Lower leg skin (tissue), 4 donors: ENCODE results near the gene TGFB2. TPM values are rescaled to one million over a fixed set of nuclear protein-coding genes. Genes with fewer than 3 reads are reported as not detected.

Experiments used
- DNase-seq, 2 donors: peaks; one replicate each; pipeline ENCODE4 v3.0.0-alpha.2; 2019; ENCODE audit warnings: low spot score in 2 of 2
- H3K4me3 ChIP-seq: fragments of 200-600 bp; sonication (generic); 2 replicates; pipeline ENCODE4 v1.5.1; 2017; ENCODE audit warnings: mild to moderate bottlenecking, low read depth; ENCODE audit not compliant: poor library complexity, severe bottlenecking
- POLR2A ChIP-seq, 2 donors: fragments of 450-650 bp; IDR thresholded peaks; one replicate each; pipeline ENCODE4 v1.6.1; 2016 to 2017; ENCODE audit warnings: antibody characterized with exemption in 2 of 2, mild to moderate bottlenecking in 1 of 2, moderate library complexity in 1 of 2
- WGBS, 2 donors: methylation state at CpG; one replicate each; pipeline ENCODE4 v1.1.5; 2018; 5-methylcytosine and 5-hydroxymethylcytosine counted together
- intact Hi-C: fragments of 100-400 bp; cut with DNase I; formaldehyde crosslinking; loops from one replicate; pipeline ENCODE4 v1.15.0; 2023; ENCODE audit warnings: low total_unique reads
- total RNA-seq, 4 donors: library from RNA; depleted of rRNA; stranded (reverse); fragments of >200 nt; gene quantifications; one replicate each; pipeline ENCODE4 v1.1.0, GENCODE V29; 2016
- TF ChIP-seq, protein P1 (sequence below), 3 donors: fragments of 450-650 bp; IDR thresholded peaks; one replicate each; pipeline ENCODE4 v1.5.1; 2016; ENCODE audit warnings: antibody characterized with exemption in 3 of 3, mild to moderate bottlenecking in 3 of 3, moderate library complexity in 2 of 3

Gene TGFB2
- total RNA-seq, 4 donors from 2014 or later, result 0.55 to 2.9 (median 1.8) TPM

DNA sequence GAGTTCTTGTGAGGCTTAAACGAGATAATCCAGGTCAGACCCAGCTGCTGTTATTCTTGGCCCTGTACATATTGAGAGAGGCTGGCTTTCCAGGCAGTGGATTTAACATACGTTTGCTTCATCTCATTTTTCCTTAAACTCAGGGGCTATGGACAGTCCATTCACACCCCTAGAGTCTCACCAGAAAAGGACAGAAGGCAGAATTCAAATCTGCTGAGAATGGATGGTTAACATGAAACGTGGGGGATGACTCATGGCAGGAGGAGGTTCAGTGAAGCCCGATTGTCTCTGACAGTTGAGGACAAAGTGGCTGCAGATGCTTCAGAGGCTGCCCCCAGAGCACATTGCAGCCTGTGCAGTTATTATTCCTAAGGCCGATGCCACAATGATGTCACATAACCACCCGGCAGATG, 39.5 kb downstream of the TGFB2 start:
- no peak for DNase-seq
- intact Hi-C loops, result no loop called here
- no peak for TF ChIP-seq POLR2A (IDR thresholded peaks at IDR 0.05)
- TF ChIP-seq, protein P1, sequence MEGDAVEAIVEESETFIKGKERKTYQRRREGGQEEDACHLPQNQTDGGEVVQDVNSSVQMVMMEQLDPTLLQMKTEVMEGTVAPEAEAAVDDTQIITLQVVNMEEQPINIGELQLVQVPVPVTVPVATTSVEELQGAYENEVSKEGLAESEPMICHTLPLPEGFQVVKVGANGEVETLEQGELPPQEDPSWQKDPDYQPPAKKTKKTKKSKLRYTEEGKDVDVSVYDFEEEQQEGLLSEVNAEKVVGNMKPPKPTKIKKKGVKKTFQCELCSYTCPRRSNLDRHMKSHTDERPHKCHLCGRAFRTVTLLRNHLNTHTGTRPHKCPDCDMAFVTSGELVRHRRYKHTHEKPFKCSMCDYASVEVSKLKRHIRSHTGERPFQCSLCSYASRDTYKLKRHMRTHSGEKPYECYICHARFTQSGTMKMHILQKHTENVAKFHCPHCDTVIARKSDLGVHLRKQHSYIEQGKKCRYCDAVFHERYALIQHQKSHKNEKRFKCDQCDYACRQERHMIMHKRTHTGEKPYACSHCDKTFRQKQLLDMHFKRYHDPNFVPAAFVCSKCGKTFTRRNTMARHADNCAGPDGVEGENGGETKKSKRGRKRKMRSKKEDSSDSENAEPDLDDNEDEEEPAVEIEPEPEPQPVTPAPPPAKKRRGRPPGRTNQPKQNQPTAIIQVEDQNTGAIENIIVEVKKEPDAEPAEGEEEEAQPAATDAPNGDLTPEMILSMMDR (IDR thresholded peaks at IDR 0.05), result no peak
- 48 to 66% methylated on average over 6 of the region's 6 CpGs for WGBS, 2 donors
- H3K4me3 ChIP-seq, result no peak overlapping the region

DNA sequence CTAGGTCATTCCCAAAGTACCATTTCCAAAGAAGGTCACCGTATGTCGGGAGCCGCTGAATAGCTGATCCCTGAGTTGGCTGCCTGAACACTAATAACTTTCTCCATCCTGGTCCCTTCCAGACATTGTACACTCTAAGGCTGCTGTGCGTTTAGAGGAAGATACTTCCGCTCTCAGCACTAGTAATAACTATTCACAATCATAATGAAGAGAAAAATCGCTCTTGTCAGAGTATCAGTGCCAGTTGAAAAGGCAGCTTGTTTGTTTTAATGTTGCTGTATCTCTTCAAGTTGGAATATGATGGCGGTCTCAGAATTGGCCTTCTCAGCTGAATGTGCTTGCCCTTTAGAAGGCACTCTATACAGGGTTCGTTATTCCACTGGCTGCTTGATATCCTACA, 43.5 kb downstream of the TGFB2 start:
- 95 to 99% methylated on average over 8 of the region's 8 CpGs for WGBS, 2 donors
- intact Hi-C loops, result no loop called here
- no peak for DNase-seq
- no peak overlapping the region for H3K4me3 ChIP-seq
- TF ChIP-seq, protein P1 (IDR thresholded peaks at IDR 0.05), result no peak
- no peak for TF ChIP-seq POLR2A (IDR thresholded peaks at IDR 0.05)

DNA sequence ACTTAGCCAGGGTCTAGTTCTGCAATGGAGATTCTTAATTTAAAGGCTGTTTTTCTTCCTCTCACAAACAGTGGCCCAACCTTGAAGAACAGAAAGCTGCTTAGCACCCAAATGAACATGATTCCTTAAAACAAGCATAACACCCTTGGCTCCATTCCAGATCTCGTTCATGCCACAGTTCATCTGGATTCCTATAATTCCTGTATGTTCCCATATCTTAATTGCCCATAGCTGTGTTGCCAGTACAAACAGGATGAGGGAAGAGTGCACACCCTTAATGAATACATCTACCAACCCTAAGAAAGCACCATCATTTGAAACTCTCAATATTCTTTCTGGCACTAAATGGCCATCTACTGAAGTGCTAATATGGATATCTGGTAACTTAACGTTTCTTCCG, 45.5 kb downstream of the TGFB2 start:
- WGBS, 2 donors, result 45 to 56% methylated on average over 3 of the region's 3 CpGs
- TF ChIP-seq, protein P1 (IDR thresholded peaks at IDR 0.05), result no peak
- no peak for TF ChIP-seq POLR2A (IDR thresholded peaks at IDR 0.05)
- intact Hi-C loops, result no loop called here
- DNase-seq, result no peak
- no peak overlapping the region for H3K4me3 ChIP-seq

DNA sequence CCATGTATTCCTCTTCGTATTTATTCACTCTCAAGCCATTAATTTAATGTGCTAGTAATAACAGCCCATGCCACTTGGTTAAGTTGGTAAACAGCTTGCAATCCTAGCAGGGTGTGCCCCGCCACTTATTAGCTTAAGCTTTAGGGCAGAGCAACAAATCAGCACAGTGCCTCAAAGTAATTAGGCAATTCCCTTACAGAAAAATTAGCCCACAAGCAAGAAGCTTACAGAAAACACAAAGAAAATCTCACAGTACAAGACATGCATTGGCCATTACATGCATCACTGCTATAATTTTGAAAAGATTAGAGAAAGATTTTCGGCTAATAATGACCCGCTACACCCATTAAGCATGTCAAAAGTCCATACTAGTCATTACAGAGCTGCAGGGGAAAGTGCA, 47.6 kb downstream of the TGFB2 start:
- no peak for TF ChIP-seq POLR2A (IDR thresholded peaks at IDR 0.05)
- TF ChIP-seq, protein P1 (IDR thresholded peaks at IDR 0.05), result no peak
- H3K4me3 ChIP-seq, result no peak overlapping the region
- intact Hi-C loops, result no loop called here
- DNase-seq, result no peak
- WGBS, 2 donors, result 59 to 72% methylated on average over 4 of the region's 4 CpGs

DNA sequence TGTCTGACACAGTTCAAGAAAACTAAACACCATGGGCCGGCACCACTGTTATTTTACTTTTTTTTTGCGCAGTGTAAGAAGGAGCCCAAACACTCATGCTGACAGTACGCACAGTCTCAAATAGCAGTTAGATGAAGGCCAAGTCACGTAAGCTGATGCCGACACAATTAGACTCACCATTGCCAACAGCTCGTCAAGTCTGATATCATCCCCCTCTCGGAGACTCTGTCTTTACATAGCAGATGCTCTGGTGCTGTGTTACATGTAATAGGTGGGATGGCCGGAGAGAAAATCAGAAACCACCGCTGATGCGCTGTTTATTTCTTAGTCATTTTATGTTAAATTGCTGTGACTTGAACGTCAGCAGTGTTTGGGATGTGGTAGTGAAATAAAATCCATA, 49.3 kb downstream of the TGFB2 start:
- H3K4me3 ChIP-seq, result no peak overlapping the region
- WGBS, 2 donors, result 85 to 88% methylated on average over 11 of the region's 11 CpGs
- TF ChIP-seq POLR2A (IDR thresholded peaks at IDR 0.05), result no peak
- TF ChIP-seq, protein P1 (IDR thresholded peaks at IDR 0.05), result no peak
- intact Hi-C loops, result no loop called here
- no peak for DNase-seq

DNA sequence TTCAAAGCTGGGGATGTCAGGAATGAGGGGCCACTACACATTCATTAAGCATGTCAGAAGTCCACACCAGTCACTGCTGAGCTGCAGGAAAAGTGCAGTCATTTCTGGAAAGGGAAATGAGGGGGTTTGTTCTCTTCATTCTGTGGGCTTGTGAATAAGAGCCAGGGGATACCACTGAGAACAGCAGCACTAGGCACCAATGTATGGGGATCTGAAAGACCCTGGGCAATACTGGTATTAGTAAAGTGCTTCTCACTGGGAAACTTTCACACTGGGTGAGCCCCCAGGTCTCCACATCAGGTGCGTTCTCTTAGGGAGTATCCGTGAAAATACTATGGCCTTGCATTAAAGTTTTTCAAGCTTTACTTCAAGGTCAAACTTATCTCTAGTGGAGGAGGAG, 49.9 kb downstream of the TGFB2 start:
- 88 to 100% methylated on average over 2 of the region's 2 CpGs for WGBS, 2 donors
- DNase-seq, result no peak
- no peak overlapping the region for H3K4me3 ChIP-seq
- TF ChIP-seq POLR2A (IDR thresholded peaks at IDR 0.05), result no peak
- TF ChIP-seq, protein P1 (IDR thresholded peaks at IDR 0.05), result no peak
- intact Hi-C loops, result no loop called here
